Liver (tissue), 9 donors: Measurements from ENCODE around the gene TTC5. TPM values are rescaled to one million over a fixed set of nuclear protein-coding genes. Genes with fewer than 3 reads are reported as not detected.
"Not testable (repeated sequence)": the region's sequence is repeated elsewhere in the genome, so short reads cannot be mapped to it uniquely, and the experiment has no call there.

Experiments used
- DNase-seq: peaks from one replicate; pipeline ENCODE4 v3.0.0-alpha.2; 2017; ENCODE audit warnings: low spot score
- H3K27ac ChIP-seq, 2 donors: one replicate each; pipeline ENCODE4 v1.7.0; 2013; ENCODE audit warnings: inconsistent platforms in 2 of 2, low read length in 2 of 2, control low read depth in 1 of 2, low read depth in 1 of 2, mild to moderate bottlenecking in 1 of 2
- H3K27me3 ChIP-seq, 4 donors: one replicate each; pipeline versions ENCODE4 v1.6.1 to v1.7.0; 2013; ENCODE audit warnings: low read length in 3 of 4, inconsistent platforms in 1 of 4, mild to moderate bottlenecking in 1 of 4, moderate library complexity in 1 of 4; ENCODE audit not compliant: control insufficient read depth in 4 of 4, insufficient read depth in 4 of 4
- H3K36me3 ChIP-seq, 4 donors: one replicate each; pipeline versions ENCODE4 v1.6.1 to v1.7.0; 2013; ENCODE audit warnings: low read length in 3 of 4, mild to moderate bottlenecking in 3 of 4, low read depth in 1 of 4, moderate library complexity in 1 of 4; ENCODE audit not compliant: control insufficient read depth in 4 of 4, insufficient read depth in 3 of 4
- H3K4me1 ChIP-seq, 4 donors: one replicate each; pipeline versions ENCODE4 v1.6.1 to v1.7.0; 2013; ENCODE audit warnings: low read length in 3 of 4, mild to moderate bottlenecking in 3 of 4, moderate library complexity in 1 of 4; ENCODE audit not compliant: control insufficient read depth in 4 of 4, insufficient read depth in 4 of 4
- H3K4me3 ChIP-seq, 3 donors: one replicate each; pipeline versions ENCODE4 v1.6.1 to v1.7.0; 2013; ENCODE audit warnings: low read length in 3 of 3, control low read depth in 1 of 3, low read depth in 1 of 3, mild to moderate bottlenecking in 1 of 3
- H3K9ac ChIP-seq, 2 donors: one replicate each; pipeline ENCODE4 v1.7.0; 2013; ENCODE audit warnings: low read length in 2 of 2, mild to moderate bottlenecking in 2 of 2, moderate library complexity in 2 of 2, control low read depth in 1 of 2, low read depth in 1 of 2
- H3K9me3 ChIP-seq, 4 donors: one replicate each; pipeline versions ENCODE4 v1.6.1 to v1.7.0; 2013; ENCODE audit warnings: low read length in 3 of 4; ENCODE audit not compliant: control insufficient read depth in 4 of 4
- FOXA1 ChIP-seq: IDR thresholded peaks from 2 replicates; pipeline ENCODE4 v1.6.1; 2016; ENCODE audit warnings: antibody characterized with exemption
- FOXA2 ChIP-seq: IDR thresholded peaks from 2 replicates; pipeline ENCODE4 v1.6.1; 2016; ENCODE audit warnings: antibody characterized with exemption
- GABPA ChIP-seq, 2 donors: IDR thresholded peaks in 1 of 2; conservative IDR thresholded peaks in 1 of 2; 2 replicates each; pipeline ENCODE4 v1.6.1; 2016; ENCODE audit warnings: antibody characterized with exemption in 2 of 2, mild to moderate bottlenecking in 1 of 2, moderate library complexity in 1 of 2
- HNF4A ChIP-seq, 2 donors: conservative IDR thresholded peaks; 2 replicates each; pipeline ENCODE4 v1.6.1; 2016; ENCODE audit warnings: antibody characterized with exemption in 2 of 2, mild to moderate bottlenecking in 2 of 2
- HNF4G ChIP-seq: IDR thresholded peaks from 2 replicates; pipeline ENCODE4 v1.6.1; 2016; ENCODE audit warnings: antibody characterized with exemption
- JUND ChIP-seq, 2 donors: IDR thresholded peaks; 2 replicates each; pipeline ENCODE4 v1.6.1; 2016; ENCODE audit warnings: antibody characterized with exemption in 2 of 2
- NR2F2 ChIP-seq: IDR thresholded peaks from 2 replicates; pipeline ENCODE4 v1.6.1; 2016; ENCODE audit warnings: antibody characterized with exemption
- RAD21 ChIP-seq, 2 donors: IDR thresholded peaks; 2 replicates each; pipeline ENCODE4 v1.6.1; 2016; ENCODE audit warnings: antibody characterized with exemption in 2 of 2, mild to moderate bottlenecking in 2 of 2
- REST ChIP-seq: IDR thresholded peaks from 2 replicates; pipeline ENCODE4 v1.6.1; 2016; ENCODE audit warnings: antibody characterized with exemption, mild to moderate bottlenecking
- RXRA ChIP-seq, 2 donors: IDR thresholded peaks; 2 replicates each; pipeline ENCODE4 v1.6.1; 2017 to 2018; ENCODE audit warnings: antibody characterized with exemption in 2 of 2, mild to moderate bottlenecking in 1 of 2
- SP1 ChIP-seq: IDR thresholded peaks from 2 replicates; pipeline ENCODE4 v1.6.1; 2018; ENCODE audit warnings: antibody characterized with exemption, mild to moderate bottlenecking
- YY1 ChIP-seq: IDR thresholded peaks from 2 replicates; pipeline ENCODE4 v1.6.1; 2016; ENCODE audit warnings: antibody characterized with exemption, mild to moderate bottlenecking
- WGBS: extraction: QIAGEN DNeasy Blood & Tissue Kit; methylation state at CpG from one replicate; pipeline ENCODE4 v1.1.7; 2013; 5-methylcytosine and 5-hydroxymethylcytosine counted together
- polyA plus RNA-seq, 2 donors: library from polyadenylated mRNA; stranded (reverse) in 1 of 2; unstranded in 1 of 2; fragments of 200-250 nt in 1 of 2; fragments of >200 nt in 1 of 2; fragmentation: Nextera tagmentation in 1 of 2; extraction: Ambion mirVana in 1 of 2; gene quantifications; one replicate each; pipeline versions ENCODE4 v1.2.1 to v1.2.3, GENCODE V29; 2013 to 2015
- total RNA-seq, 2 donors: library from RNA; depleted of rRNA; stranded (reverse); fragments of >200 nt; gene quantifications; one replicate each; pipeline ENCODE4 v1.2.3, GENCODE V29; 2014
- TF ChIP-seq, protein P1 (sequence below): fragments of 150-350 bp; IDR thresholded peaks from 2 replicates; pipeline ENCODE4 v1.5.1; 2017; ENCODE audit warnings: improper control_type of control experiment, low read depth, low read length; ENCODE audit not compliant: missing input control
- TF ChIP-seq, protein P2 (sequence below): IDR thresholded peaks from 2 replicates; pipeline ENCODE4 v1.6.1; 2016; ENCODE audit warnings: antibody characterized with exemption
- TF ChIP-seq, protein P3 (sequence below): IDR thresholded peaks from 2 replicates; pipeline ENCODE4 v1.6.1; 2016; ENCODE audit warnings: antibody characterized with exemption
- TF ChIP-seq, protein P4 (sequence below): IDR thresholded peaks from 2 replicates; pipeline ENCODE4 v1.6.1; 2016; ENCODE audit warnings: antibody characterized with exemption
- donor health status: healthy.
- donor health status: healthy.
- donor health status: healthy.
- donor health status: healthy.
- donor health status: healthy.

TTC5 gene
- total and polyA plus RNA-seq, 4 donors = 2.5 to 8.3 (median 4.2) TPM

- DNase-seq = no peak
- H3K36me3 ChIP-seq = peaks cover 0 to 13% (median 2%) of the 10 kb centered on the region in 4 donors
- no peaks in the 10 kb centered on the region for H3K27me3 ChIP-seq
- TF ChIP-seq REST (no peak), FOXA1 (no peak), SP1 (no peak), JUND (IDR thresholded peaks at IDR 0.05) (no peak), HNF4A (conservative IDR thresholded peaks at IDR 0.05) (no peak), GABPA (IDR thresholded peaks at IDR 0.05 in 1 of 2, conservative IDR thresholded peaks at IDR 0.05 in 1 of 2) (no peak), NR2F2 (no peak), YY1 (no peak), FOXA2 (no peak), RAD21 (IDR thresholded peaks at IDR 0.05) (no peak), RXRA (IDR thresholded peaks at IDR 0.05) (no peak), HNF4G (no peak)
- TF ChIP-seq, protein P1, sequence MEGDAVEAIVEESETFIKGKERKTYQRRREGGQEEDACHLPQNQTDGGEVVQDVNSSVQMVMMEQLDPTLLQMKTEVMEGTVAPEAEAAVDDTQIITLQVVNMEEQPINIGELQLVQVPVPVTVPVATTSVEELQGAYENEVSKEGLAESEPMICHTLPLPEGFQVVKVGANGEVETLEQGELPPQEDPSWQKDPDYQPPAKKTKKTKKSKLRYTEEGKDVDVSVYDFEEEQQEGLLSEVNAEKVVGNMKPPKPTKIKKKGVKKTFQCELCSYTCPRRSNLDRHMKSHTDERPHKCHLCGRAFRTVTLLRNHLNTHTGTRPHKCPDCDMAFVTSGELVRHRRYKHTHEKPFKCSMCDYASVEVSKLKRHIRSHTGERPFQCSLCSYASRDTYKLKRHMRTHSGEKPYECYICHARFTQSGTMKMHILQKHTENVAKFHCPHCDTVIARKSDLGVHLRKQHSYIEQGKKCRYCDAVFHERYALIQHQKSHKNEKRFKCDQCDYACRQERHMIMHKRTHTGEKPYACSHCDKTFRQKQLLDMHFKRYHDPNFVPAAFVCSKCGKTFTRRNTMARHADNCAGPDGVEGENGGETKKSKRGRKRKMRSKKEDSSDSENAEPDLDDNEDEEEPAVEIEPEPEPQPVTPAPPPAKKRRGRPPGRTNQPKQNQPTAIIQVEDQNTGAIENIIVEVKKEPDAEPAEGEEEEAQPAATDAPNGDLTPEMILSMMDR = no peak
- TF ChIP-seq, protein P2, sequence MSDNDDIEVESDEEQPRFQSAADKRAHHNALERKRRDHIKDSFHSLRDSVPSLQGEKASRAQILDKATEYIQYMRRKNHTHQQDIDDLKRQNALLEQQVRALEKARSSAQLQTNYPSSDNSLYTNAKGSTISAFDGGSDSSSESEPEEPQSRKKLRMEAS = no peak
- TF ChIP-seq, protein P3, sequence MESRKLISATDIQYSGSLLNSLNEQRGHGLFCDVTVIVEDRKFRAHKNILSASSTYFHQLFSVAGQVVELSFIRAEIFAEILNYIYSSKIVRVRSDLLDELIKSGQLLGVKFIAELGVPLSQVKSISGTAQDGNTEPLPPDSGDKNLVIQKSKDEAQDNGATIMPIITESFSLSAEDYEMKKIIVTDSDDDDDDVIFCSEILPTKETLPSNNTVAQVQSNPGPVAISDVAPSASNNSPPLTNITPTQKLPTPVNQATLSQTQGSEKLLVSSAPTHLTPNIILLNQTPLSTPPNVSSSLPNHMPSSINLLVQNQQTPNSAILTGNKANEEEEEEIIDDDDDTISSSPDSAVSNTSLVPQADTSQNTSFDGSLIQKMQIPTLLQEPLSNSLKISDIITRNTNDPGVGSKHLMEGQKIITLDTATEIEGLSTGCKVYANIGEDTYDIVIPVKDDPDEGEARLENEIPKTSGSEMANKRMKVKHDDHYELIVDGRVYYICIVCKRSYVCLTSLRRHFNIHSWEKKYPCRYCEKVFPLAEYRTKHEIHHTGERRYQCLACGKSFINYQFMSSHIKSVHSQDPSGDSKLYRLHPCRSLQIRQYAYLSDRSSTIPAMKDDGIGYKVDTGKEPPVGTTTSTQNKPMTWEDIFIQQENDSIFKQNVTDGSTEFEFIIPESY = no peak
- TF ChIP-seq, protein P4, sequence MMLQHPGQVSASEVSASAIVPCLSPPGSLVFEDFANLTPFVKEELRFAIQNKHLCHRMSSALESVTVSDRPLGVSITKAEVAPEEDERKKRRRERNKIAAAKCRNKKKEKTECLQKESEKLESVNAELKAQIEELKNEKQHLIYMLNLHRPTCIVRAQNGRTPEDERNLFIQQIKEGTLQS = no peak
- H3K4me1 ChIP-seq = peaks cover 0 to 8% (median 7%) of the 10 kb centered on the region in 4 donors
- H3K27ac ChIP-seq = no peak overlapping the region
- no peak overlapping the region for H3K4me3 ChIP-seq
- 45% methylated on average over 2 of the region's 2 CpGs for WGBS
- H3K9me3 ChIP-seq = no peaks in the 10 kb centered on the region
- no peak overlapping the region for H3K9ac ChIP-seq
Observed at GRCh38 chr14:20341646-20342045, 35.9 kb upstream of the TTC5 start.

DNA sequence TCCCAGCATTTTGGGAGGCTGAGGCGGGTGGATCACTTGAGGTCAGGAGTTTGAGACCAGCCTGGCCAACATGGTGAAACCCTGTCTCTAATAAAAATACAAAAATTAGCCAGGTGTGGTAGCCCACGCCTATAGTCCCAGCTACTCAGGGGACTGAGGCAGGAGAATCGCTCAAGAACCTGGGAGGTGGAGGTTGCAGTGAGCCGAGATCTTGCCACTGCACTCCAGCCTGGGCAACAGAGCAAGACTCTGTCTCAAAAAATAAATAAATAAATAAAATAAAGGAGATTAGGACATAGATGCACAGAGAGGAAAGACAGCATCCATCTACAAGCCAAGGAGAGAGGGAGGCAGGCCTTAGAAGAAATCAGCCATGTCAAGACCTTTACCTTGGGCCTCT is 35.3 kb upstream of the TTC5 start:
- not testable (repeated sequence) for DNase-seq, H3K9ac ChIP-seq, H3K27ac ChIP-seq, H3K9me3 ChIP-seq, H3K4me1 ChIP-seq, H3K36me3 ChIP-seq, H3K27me3 ChIP-seq, H3K4me3 ChIP-seq
- WGBS = 97% methylated on average over 4 of the region's 4 CpGs
